Measurements from ENCODE around the gene CDX1.
A peak's percentile ranks its signal among the peaks of the same experiment; 100 is the strongest.

Gene CDX1
- 0 reads per million in 2 donors for total RNA-seq

DNA sequence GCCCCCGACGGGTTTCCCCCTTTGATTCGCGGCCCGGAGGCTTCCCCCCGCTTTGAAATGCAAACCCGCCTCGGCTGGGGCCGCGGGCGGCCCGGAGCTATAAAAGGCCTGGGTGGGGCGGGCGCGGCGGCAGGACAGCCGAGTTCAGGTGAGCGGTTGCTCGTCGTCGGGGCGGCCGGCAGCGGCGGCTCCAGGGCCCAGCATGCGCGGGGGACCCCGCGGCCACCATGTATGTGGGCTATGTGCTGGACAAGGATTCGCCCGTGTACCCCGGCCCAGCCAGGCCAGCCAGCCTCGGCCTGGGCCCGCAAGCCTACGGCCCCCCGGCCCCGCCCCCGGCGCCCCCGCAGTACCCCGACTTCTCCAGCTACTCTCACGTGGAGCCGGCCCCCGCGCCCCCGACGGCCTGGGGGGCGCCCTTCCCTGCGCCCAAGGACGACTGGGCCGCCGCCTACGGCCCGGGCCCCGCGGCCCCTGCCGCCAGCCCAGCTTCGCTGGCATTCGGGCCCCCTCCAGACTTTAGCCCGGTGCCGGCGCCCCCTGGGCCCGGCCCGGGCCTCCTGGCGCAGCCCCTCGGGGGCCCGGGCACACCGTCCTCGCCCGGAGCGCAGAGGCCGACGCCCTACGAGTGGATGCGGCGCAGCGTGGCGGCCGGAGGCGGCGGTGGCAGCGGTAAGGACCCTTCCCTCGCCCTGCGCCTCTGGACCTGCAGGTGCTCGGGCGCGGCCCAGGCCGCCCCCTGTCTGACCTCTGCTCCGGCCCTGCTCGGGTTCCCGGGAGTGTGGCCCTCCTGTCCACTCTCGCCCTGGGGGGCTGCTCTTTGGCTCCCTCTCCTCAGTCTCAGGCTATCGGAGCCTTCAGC is at the start of gene CDX1:
TSS of gene CDX1 (plus strand) at position 129 of the 862 bp plus-strand sequence. CDS start at position 228, 99 bp downstream.
- DNase-seq: no peak

DNA sequence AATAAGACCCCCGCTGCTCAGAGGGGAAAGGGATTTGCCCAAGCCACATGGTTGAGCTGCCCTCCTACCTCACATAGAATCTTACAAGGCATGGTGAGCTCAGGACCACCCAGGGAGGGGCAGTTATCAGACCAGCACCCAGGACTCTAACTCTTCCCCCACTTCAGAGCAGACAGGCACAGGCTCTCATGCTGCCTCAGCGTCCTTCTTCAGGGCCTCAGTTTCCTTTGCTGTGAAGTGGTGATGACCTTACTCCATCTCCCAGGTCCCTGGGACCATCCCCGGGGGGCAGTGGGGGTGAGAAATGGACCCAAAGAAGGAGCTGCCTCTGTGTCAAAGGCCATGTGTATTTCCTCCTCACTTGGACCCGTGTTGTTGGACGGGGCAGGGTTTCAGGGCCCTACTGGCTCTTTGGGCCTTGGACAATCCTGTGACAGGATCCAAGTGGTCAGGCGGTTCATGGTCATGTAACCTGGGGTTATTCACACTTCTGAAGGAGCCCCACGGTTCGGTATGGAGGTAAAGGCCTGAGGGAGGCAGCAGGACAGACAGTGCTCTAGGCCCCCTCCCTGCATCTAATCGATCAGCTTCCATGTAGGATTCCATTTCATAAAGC is 48.5 kb upstream of the CDX1 start:
- DNase-seq: no peak

DNA sequence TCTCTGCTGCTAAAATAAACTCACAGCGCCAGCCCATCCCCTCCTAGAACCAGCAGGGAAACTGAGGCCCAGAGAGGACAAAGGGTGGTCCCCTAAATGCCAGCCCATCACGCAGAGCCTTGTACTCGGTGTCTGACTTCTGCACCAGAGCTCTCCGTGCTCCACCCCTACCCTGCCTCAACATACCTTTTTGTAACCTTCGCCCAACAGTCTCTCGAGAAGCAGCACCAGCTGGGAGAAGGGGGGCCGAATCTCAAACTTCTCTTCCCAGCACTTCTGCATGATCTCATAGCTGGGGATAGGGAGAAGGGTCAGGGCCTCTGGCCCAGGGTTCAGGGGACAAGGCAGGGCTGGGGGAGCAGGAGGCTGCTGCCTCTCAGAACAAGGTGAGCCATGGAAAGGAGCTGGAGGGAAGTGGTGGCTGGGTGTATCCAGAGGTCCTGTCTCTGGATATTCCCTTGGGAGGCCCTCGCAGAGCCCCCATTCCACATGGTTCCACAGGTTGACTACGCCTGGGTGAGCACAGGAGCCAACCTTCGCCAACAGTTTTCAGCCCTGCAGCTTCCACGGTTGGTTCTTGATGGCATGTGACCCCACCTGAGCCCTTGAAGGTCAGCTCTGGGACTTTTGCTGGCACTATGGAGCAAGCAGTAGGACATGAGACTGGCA is 47.9 kb upstream of the CDX1 start:
- no peak for DNase-seq

DNA sequence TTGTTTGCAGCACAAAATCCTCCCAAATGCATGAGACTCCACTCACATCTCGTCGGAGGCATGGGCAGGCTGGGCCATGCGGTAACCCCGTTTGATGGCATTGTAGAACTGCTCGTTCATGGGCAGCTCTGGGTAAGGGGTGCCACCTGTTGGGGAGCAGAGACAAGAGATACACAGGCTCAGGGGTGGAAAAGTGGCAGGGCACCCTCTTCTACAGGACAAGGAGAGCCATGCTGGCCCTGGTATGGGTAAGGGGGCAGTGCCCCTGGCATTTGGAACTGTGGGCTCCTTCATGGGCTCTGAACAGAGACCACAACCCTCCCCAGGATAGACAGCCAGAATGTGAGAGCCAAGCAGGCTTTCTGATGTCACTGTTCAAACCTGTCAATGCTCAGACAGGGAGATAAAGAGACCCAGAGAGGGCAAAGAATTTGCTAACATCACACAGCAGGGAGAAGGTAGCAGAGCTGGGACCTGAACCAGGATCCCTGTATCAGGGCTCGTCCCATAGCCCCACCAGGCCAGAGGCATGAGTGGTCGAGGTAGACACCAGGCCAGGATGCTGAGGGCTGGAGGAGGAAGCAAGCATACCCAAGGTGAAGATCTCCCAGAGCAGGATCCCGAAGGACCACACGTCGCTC is 47.0 kb upstream of the CDX1 start:
- DNase-seq: peak in 1 of 5 experiments; percentile 14

DNA sequence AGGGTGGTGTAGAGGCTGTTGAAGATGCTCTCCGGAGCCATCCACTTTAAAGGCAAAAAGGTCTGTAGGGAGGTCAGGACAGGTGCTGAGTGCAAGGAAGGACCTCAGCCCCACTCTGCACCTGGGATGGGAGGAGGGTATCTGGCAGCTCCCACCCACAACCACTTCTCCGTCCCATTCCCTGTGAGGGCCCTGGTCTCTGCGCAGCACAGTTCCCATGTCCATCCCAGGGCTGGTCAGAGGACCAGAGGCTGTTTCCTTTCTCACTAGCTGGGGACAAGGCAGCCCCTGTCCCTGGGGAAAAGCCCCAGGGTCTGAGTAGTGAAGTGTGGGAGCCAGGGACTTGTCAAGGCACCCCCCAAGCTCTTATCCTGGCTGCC is 46.5 kb upstream of the CDX1 start:
- no peak for DNase-seq

DNA sequence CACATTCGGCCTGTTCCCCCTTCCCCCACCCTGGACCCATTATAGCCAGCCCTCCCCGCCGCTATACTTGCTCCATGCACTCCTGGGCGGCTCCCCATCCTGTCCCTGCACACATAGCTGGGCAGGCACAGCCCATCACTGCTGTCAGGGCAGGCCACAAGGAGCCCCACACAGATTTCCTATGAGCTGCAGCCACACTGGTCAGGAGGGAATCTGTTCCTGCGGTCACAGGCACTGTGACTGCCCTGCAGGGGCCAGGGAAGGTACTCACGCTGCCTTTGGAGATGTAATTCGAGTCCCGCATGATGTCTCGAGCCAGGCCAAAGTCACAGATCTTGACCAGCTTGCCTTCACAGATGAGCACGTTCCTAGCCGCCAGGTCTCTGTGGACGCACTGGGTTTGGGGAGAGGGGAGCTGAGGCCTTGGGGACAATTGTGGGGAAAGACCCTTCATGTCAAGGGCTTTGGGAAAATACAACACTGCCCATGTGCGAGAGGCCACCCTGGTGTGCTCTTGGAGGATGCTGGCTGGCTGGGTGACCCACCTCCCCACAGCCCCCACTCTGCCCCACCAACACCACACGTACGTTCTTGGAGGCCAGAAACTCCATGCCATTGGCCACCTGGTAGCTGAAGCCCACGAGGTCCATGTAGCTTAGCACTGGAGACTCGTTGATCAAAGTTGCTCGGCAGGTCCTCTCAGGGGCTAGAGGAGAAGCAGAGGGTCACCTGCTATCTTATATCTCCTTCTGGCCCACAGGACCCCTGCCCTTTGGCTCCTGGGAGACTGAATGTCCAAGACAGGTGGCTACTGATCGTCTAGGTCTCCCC is 45.7 kb upstream of the CDX1 start:
- DNase-seq: no peak

DNA sequence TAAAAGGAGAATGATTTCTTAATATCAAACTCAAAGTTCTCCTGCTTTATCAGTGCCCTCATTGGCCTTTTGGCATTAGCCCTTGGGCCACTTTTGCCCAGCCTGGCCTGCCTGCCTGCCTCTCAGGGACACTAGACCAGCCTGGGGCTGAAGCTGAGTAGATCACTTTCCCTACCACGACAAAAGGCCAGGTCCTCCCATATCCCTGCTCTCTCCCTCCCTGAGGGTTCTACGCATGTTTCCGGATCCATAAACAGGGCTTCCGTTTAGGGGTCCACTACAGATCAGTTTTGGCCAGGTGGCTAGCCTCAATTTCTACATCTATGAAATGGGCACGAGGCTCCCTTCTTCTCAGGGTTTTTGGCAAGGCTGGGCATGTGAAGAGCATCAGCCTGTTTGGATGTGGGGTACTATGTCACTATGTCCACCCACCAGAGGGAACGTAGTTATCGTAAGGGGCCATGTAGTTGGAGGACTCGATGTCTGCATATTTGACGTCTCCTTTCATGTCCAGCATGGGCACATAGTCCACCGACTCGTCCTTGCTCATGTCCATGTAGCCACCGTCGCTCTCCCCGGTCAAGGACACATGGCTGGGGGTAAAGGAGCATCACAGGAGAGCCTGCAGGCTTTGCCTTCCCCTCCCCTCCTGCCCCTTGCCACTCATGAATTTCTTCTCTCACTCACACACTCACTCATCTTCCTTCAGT is 45.0 kb upstream of the CDX1 start:
- DNase-seq: no peak

DNA sequence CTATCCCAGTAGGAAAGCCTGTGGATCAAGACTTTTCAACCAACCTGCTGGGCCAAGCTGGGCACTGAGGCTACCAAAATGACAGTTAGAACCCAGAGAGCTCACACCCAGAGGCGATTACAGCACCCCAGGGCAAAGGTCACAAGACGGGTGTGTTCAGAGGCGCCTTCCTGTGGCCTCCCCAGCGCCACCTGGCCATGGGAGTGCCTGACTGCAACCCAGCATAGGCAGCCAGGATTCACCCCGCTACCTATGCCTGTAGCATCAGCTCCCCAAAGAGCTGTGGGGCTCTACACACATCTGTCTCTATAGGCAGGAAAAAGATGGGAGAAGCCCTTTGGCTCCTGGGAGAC is 44.4 kb upstream of the CDX1 start:
- peak in 1 of 5 experiments; percentile 62 for DNase-seq

DNA sequence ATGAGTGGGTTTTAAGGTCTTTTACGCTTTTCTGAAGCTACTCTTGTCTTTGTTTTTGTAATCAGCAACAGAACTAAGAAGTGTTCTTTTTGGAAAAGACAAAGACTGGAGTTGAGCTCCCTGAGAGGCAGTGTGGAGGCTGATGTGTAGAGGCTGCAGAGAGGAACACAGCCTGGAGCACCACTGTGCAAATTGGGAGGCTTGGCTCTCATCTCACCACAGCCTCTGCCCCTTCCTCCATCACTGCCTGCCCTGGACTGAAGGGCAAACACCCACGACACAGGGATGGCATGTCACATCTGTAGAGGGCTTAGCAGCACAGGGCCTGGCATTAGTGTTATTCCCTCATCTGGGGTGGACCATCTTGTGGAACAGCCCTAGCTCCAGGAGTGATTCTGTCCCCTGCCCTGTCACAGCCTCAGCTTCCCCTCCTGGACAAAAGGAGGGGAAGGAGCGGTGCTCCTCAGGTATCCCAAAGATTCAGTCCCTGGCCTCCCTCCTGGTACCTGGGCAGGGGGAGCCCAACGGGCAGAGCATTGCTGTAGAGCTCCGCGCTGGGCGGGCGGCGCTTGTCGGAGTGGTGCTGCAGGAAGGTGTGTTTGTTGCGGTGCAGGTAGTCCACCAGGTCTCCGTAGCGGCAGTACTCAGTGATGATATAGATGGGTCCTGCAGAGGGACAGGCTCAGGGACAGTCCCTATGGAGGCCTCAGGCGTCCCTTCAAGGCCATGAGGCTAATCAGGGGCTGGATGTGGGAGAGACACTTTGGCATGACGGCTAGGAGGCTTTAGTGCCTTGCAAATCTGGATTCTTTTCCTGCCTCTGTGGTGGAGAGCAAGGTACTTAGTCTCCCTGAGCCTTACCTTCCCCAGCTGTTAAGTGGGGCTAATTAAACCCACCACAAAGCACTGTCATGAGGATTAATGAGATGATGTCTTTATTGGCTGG is 43.8 kb upstream of the CDX1 start:
- DNase-seq: no peak

DNA sequence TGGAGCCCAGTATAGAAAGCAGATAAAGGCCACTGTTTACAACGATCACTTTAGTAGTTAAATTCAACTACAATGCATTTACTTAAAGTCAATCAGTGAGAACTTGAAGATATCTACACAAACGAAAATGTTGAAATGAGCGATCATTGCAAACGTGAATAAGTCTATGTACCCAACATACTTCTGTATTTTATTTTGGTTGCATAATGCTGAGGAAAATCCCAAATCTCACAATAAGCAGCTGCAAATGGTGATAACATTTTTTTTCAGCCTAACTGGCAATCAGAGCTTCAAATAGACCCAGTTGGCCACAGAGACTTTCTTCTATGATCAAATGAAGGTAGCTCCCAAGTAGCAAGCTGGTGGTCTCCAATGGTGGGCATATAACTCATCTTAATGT is 43.0 kb upstream of the CDX1 start:
- DNase-seq: no peak

DNA sequence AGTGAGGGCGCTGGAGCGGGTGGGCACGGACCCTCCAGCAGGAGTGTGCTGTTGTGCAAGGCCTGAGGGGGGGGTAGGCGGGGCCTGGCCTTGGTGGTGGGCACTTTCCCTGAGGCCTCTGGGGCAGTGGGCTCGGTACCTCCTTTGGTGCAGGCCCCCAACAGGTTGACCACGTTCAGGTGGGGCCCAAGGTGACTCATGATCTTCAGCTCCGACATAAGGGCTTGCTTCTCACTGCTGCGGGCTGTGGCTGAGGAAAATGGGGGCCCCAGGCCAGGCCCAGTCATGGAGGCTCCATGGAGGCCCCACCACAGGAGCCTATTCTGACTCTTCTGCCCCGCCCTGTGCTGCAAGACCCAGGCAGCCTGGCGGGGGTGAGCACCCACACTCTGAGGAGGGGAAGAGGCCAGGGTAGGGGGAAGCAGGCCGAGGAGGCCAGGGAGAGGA is 42.4 kb upstream of the CDX1 start:
- no peak for DNase-seq

DNA sequence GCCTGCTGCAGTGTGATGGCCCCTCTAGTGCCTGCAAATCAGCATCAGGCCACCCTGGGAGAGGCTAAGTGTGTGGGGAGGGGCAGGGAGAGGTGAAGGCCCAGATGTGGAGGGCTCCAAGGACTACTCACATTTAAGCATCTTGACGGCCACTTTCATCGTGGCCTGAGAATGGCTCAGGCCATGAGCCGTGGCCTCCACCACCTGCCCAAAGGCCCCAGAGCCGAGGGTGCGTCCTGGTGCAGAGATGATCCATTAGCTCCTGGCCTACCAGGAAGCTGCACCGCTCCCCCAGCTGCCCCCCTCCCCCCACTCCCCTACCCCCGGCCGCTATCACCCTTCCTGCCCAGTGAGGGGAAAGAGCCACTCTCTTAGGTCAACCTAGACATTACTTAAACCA is 42.0 kb upstream of the CDX1 start:
- no peak for DNase-seq

DNA sequence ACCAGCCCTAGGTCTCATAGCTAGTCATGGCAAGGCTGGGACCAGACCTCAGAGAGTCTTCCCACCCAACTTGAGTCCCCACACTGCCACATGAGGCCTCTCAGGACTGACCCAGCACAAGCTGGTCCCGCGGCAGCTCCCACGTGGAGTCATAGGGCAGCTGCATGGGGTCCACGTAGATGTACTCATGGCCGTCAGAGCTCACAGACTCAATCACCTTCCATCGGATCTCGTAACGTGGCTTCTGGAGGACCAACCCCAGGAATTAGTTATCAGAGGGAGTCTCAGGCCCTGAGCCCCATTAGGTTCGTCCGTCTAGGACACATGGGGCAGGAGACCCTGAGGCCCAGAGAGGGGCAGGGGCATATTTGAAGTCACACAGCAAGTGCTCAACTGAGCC is 41.2 kb upstream of the CDX1 start:
- DNase-seq: no peak

DNA sequence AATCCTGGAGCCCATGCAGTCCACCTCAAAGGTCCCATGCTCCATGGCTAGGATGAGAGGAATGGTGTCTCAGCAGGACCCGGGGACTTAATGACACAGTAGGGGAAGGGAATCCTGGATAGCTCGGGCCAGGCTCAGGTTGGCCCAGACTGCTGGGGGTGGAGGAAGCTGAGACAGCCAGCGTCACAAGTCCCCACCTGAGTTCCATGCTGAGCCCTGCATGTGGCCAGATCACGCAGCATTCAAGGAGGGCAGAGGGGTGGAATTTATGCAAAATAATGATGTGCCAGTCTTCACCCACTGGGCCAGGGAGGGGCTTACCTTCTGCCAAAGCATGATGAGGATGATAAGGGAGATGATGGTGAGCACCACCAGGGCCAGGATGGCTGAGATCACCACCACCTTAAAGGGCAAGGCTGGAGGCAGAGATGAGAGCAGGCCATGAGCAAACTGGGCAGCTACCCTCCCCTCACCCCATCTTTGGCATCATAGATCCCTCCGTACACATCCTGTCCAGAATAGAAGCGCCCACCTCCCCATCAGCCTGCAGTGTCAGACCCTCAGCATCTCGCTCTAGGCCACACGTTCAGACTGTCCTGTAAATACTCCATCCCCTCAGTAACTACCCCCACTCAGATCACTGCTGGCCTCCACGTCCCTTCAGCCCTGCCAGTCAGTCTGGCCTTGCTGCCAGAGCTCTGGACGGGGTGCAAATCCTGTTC is 40.2 kb upstream of the CDX1 start:
- DNase-seq: no peak

DNA sequence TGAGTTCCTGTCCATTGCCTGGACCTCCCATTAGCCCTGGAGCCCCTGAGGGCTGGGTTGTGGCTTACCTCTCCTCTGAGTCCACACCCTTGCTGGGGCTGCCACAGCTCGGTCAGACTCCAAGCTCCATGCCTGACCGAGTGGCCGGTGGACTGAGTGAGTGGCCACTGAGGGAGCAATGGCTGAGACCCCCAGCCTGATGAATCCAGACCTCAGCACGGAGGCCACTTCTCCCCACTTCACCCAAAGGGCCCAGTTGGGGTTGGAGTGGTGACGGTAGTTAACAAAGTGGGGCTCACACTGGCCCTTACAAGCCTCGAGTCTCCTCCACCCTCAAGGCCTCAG is 39.7 kb upstream of the CDX1 start:
- DNase-seq: no peak

DNA sequence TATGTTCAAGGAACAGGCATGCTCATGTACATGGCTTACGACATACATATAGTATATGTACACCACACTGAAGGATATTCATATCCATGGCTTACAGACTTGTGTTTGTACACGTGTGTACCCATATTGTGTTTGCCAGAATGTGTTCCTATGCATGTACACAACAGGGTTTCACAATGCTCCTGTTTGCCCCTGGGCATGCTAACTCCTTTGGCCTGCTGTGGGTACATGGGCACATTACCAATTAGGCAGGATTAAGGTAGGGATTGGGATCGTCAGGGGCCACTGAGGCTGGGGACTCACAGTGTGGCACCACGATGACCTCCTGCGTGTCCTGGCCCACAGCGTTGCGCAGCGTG is 37.1 kb upstream of the CDX1 start:
- DNase-seq: no peak

DNA sequence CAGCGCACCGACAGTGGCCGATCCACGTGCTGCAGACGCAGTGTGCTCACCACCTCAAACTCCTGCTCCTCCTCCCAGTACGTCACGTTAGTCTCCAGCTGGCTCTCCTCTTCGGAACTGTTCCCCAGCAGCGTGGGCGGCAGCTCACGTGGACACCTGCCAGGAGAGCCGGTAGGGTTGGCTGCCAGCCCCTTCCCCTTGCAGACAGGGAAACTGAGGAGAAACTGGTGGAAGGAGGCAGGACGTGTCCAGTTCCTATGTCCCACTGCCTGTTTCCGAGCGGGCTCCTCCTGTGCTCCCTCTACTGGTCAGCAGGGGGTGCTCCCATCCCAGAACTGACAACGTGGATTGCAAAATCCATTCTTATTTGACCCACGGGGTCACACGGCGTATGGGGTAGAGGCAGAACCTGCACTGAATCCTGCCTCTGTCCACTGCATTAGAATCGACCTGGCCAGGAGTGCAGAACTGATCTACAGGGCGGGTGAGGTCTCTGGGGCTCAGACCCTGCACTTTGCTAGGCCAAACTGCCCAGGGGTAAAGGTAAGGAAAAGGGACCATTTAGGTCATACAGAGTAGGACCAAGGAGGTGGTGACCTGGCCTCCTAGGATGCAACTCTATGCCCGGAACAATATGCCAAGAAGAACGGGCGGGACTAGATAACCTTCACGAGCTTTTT is 36.6 kb upstream of the CDX1 start:
- DNase-seq: peak in 2 of 5 experiments; percentile 17 to 41

DNA sequence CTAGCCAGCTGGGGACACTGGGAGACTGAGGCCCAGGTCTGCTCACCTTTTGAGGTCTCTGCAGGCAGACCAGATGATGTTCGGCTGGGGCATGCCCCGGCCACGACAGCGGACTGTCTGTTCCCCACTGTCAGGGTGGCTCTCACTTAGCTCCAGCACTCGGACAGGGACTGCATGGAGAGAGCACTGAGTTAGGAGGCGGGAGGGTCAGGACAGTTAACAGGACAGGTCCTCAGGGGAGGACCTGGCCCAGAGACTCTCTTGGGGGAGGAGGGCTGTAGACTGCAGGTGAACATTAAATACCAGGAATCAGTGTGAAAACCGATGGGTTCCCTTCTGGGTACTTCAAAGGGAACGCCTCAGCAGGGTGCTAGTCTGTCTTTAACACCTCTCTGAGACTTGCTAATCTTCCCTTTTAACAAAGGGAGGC is 36.1 kb upstream of the CDX1 start:
- DNase-seq: no peak

DNA sequence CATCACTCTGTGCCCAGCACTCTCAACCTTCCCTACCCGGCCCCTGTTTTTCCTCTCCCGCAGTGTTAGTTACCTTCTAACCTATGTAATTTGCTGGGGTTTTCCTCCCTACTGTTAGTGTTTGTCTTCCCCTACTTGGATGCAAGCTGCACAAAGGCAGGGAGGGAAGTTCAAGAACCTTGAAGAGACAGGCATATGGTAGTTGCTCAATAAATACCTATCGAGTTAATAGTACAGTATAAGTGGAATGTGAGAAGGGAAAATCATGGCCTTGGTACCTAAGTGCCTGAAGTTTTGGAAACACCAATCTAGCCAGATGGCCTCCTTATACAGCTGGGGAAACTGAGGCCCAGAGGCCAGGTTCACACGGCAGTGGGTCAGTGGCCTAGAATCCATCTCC is 35.1 kb upstream of the CDX1 start:
- no peak for DNase-seq
